HG02763 (cell line): ENCODE measurements around the gene SVIL.

Experiments
- ATAC-seq: cut with Tn5 transposase; IDR thresholded peaks from one replicate; pipeline ENCODE4 v1.9.1; 2021; ENCODE audit warnings: mild to moderate bottlenecking, moderate library complexity; ENCODE audit not compliant: unreplicated experiment

Gene SVIL

DNA sequence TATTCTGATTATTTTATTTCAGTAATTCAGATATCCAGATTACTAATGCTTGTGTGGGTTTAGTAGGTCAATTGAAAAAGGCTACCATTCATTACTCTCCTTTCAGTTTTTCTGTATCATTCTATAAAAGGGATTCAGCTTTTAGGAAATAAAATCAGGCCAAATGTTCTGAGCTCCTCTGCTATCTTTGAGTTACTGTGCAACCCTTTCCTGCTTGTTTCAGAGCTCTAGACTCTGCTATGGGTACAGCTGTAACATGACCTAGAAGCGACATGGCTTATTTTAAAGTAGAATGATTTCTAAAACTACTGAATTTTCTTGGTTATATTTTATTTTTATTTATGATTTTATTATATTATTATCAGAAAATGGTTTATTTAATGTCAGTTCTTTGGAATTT is 203.1 kb downstream of the SVIL start:
- no peak for ATAC-seq

DNA sequence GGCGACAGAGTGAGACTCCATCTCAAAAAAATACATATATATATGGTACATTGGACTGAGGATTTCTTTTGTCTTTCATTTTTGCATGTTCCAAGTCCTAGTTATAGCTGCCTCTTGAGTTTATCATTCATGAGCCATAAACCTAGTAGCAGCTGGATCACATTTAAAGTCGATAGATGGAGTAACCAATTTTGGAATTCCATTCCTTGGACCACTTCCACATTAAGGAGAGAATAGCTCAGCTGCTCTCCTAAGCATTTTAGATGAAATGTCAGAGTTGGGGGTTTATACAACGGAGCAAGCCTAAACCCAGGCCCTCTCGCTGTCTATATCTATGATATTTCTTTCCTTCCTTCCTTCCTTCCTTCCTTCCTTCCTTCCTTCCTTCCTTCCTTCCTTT is 204.7 kb downstream of the SVIL start:
- no peak for ATAC-seq

DNA sequence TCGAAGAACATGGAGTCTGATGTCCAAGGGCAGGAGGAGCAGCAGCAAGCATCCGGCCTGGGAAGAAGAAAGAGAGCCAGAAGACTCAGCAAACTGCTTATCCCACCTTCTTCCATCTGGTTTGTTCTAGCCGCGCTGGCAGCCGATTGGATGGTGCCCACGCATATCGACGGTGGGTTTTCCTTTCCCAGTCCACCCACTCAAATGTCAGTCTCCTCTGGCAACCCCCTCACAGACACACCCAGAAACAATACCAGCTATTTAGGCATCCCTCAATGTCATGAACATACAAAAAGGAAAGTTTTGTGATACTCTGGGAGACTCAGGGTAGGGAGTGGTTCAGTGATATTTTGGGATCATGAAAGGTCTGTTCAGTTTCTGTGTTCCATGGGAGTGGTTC is 206.3 kb downstream of the SVIL start:
- ATAC-seq = no peak

DNA sequence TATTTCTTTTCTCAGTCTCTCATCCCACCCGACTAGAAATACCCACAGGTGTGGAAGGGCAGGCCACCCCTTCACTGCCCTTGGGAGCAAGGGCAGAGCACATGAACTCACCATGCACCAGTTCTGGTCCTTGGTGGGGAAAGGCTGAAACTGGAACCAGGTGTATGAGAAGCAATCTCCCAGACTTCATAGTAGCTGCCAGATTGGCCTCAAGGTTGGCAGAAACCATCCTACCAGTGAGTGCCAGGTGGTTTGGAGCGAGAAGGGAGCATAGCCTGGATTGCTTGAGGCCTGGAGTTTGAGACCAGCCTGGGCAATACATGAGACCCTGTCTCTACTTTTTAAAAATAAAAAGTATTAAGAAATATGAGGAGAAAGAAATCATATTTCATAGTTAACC is 207.1 kb downstream of the SVIL start:
- ATAC-seq = no peak

DNA sequence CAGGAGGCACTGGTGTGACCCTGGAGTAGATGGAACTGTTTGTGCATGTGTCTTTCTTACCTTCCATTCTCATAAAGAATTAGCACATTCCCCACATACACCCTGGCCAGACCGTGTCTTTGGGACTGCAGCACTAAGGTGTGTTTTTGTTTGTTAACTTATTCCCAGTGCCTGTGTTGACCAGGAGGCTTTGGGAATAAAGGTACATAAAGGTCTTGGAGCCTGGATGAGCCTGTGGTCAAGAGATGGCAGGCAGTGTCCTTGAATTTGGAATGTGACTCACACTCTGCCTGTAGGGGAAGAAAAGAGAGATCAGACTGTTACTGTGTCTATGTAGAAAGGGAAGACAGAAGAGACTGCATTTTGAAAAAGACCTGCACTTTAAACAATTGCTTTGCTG is 208.4 kb downstream of the SVIL start:
- ATAC-seq = no peak

DNA sequence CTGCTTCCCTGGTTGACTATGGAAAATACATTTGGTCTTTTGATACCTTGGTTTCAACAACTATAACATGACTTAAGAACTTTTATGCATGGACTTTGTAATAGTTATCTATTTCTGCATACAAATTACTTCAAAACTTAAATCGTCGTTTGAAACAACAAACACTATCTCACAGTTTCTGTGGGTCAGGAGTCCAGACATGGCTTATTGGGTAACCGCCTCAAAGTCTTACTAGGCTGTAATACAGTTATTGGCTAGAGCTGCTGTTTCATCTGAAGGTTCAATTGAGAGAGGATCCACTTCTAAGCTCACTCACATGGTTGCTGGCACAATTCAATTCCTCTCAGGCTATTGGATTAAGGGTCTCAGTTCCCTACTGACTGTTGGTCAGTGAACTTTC is 210.8 kb downstream of the SVIL start:
- no peak for ATAC-seq

DNA sequence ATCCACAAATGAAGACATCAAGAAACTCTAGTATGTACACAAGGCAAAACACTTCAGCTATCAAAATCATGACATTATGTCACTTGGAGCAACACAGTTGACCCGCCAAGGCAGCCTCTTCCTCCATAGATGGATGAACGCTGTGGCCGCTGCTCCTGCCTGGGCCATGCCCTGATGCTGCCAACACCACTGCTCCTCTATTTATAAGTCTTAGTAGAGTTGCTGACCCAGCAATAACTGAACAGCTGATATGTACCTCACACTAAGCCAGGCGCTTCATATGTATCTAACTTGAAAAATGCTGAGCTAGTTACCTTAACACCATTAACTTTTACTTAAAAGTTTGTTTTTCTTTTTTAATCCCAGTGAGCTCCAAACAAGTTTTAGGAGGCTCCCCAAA is 214.0 kb downstream of the SVIL start:
- no peak for ATAC-seq

DNA sequence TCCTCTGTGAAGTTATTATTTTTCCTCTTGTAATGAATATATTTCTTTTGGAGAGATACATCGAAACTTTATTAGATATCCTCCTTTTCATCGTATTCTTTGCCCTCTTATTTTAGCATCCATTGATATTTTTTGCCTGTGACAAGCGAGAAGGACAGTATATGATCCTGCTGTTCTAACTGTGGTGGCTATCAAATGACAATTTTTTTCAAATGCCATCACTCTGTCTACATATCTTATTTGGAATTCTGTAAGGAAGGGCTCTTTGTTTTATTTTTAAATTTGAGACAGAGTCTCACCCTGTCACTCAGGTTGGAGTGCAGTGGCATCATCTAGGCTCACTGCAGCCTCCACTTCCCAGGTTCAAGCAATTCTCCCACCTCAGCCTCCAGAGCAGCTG is 217.4 kb downstream of the SVIL start:
- ATAC-seq = no peak

DNA sequence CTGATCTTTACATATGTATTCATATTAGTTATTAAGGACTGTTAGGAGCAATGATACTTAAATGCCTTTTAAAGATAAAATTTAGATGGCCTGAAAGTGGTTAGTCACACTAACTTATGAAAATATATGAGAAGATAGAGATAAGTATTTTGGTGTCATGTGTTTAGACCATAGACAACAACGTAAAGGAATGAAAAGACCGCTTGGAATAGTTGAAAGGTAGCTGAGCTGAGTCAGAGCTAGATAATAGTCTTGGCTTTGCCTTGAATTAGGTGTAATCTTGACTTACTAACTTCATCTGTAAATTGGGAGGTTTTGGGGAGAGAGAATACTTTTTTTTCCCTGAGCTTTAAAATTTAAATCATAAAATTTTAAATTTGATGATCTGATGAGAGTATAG is 218.9 kb downstream of the SVIL start:
- ATAC-seq = no peak

DNA sequence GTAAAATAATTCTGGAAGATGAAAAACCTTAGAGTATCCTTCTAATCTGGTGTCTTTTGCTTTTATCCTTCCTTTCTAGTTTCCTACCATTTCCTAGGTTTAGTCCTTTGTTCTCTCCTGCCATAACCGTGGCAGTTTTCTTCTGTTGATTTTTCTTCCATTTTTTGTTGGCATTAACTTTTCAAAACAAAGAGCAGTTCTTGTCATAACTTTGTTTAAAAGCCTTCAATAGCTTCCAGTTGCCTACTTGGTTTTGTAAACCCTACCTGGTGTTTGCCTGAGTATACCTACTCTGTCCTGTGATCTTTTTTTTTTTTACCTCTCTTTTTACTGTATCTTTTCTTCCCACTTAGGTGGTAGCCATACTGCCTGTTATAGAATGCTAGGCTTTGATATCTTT is 220.3 kb downstream of the SVIL start:
- ATAC-seq = no peak

DNA sequence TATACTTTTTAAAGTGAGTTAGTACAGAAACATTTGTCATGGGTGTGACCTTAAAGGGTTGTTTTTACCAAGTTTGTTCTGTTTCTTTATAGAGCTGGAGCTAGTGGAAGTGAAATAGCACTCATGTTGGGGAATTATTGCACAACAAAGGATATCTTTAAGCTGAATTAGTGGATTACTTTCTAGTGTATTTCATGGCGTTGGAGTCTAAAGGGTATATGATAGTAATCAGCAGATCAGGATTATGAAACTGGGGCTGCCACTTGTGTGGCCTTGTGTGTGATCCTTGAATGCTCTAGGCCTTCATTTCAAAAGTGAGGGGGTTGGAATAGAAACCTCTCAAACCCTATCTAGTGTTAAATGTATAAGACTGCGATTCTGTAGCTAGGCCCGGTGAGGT is 222.3 kb downstream of the SVIL start:
- no peak for ATAC-seq

DNA sequence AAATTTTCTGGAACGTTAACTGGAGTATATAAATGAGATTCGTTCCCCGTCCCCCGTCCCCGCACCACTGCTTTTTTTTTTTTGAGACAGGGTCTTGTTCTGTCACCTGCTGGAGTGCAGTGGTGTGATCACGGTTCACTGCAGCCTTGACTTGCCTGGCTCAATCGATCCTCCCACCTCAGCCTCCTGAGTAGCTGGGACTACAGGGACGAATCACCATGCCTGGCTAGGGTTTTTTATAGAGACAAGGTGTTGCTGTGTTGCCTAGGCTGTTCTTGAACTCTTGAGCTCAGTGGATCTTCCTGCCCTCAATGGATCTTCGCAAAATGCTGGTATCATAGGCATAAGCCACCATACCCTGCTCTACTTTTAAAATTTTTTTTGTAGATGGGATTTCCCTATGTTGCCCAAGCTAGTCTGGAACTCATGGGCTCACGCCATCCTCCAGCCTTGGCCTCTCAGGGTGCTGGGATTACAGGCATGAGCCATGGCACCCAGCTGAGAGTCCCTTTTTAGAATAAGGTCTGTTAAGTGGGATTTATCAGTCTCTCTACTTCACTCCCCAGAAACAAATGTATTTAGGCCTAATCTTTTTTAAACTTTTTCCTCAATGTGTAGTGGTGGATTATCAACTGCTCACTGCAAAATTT is 223.0 kb downstream of the SVIL start:
- ATAC-seq = no peak

DNA sequence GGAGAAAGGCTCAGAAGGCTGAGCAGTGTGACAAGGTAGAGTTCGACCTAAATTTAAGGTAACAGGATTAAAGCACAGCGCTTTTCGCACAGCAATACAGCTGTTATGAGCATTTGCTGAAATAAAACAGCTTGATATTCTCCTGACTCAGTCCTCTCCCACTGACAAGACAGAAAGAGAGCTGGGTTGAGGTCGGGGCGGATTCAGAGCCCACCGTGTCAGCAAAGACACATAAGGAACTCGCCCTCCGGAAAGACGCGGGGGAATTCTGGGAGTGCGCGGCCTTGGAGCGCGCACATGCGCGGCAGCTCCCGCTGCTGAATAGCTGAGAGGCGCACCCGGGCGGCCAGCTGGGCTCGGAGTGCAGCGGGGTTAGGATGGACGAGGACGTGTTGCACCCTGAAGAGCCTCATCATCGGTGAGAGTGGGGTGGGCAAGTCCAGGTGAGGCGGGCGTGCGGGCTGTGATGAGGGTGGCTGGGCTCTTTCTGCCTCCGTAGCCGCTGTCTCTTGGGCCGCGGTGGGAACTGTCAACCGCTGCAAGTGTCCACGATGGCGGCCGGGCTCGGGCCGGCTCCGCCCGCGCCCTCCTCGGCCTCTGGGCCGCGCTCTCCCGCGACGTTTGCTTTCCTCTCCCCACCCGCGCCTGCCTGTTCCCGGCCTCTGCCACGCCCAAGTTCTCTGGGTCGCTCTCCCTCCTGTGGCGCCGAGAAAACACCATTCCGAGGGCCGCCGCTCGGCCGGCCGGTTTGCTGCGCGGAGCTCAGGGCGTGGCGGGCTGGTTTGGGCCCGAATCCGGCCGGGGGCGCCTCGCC is 225.3 kb downstream of the SVIL start:
- ATAC-seq = peak; percentile 75

DNA sequence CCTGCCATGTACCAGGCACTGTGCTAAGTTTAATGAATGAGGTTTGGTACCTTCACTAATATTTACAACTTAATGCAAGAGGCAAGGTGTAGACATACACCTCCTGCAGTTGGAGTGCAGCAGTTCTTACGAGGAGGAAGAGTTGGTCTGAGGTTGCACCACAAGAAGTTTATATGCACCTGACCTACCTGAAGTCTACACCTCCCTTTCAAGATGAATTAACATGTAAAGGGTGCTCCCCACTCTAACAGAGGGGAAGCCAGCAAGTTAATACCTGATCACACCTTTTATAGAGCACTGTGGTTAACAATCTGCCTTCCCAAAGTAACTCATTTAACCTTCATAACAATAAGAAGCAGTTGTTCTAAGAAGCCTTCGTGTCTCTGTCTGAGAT is 225.9 kb downstream of the SVIL start:
- ATAC-seq = no peak
